Measurements from ENCODE around the gene MDGA2.

MDGA2 gene

DNA sequence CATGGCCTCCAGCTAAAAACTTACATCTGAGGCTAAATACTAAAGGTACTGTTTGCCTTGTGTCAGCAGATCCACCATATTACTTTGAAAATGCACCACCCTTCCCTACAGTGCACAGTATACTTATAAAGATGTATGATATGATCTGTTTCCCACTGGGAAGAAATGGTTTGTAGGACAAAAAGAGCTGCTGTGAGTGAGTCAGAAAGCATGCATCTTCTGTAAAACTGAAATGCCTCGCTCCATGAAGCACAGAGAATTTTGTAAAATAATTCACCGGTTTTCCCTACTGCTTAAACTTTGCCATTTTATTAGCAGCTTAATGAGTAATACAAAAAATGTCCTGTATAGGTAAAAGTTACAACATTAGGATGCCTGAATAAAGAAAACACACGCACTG is 68.8 kb downstream of the MDGA2 start:
- DNase-seq, result no peak

DNA sequence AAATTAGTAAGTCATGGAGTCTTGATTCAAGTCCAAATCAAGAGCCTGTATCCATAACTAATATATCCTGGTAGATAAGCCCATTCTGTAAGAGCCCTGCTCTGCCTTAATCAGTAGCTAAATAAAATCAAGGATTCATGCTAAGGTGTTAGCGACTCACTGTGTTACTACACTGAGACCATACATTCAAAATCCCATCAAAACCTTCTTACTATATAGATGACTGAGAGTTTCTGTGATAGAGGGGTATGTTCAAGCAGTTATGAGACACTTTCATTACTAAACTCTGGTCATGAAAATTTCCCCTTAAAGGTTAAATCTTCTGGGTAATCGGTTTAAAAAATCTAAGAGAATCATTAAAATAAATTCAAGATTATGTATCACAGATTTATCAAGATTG is 78.5 kb downstream of the MDGA2 start:
- no peak for DNase-seq

- no peak for DNase-seq
Observed at GRCh38 chr14:47596232-47596631, 79.2 kb downstream of the MDGA2 start.

- DNase-seq, result no peak
Observed at GRCh38 chr14:47595552-47595951, 79.9 kb downstream of the MDGA2 start.

DNA sequence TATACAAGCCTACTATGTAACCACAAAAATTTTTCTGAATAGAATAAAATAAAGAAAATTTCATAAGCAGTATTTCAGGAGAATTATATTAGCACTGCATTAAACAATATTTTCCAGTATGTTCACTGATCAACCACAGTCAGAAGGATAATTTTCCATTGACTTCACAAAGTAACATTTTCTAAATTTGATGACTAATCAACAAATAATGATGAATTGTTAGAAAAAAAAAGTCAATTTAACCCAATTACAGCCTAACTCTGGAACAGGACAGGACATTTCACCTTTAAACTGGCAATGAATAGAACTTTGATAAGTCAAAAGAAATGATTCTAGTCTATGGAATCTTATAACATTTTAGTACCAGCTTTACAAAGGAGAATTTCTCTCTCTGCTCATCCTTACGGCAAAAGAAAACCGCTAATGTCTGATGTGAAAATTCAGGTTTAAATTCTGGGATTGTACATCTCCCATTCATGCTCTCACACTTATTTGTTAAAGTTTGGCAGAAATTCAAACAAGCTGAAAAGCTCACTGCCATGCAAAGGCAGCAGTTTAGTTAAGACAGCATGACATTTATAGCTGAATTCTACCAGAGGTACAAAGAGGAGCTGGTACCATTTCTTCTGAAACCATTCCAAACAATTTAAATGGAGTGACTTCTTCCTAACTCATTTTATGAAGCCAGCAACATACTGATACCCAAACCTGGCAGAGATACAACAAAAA is 84.5 kb downstream of the MDGA2 start:
- no peak for DNase-seq

DNA sequence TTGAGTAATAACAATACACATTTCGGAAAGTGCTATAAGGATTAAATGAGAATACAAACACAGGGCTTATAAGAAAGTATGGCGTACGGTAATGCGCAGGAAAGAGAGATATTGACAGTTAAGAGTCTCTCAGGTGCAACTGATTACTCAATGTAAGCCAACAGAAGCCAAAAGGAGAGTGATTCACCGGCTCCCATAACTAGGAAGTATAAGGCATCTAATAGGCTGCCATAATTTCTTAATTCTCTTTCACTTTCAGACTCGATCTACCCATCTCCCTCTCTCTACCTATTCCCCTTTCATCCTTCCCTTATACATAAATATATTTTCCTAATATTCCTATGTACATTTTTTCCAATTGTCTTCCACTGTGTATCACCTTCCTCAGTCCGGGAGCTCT is 90.0 kb downstream of the MDGA2 start:
- DNase-seq, result no peak

DNA sequence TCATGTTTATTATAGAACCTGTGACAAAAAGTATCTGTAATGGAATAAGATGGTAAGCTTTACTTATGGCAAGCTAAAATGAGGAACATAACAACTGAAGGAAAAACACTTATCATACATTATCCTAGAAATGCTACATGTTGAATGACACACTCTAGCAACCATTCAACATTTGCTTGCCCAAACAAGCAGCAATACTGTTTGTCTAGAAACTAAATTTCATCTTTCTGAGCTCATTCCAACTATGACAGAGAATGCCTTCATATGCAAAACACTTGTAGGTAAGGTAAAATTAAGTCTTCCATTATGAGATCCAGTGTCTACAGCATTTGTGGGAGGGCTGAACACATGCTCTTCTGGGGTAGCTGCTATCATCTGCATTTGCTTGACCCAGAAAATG is 108.1 kb downstream of the MDGA2 start:
- DNase-seq, result no peak

GRCh38 chr14:47557894-47558293 is 117.5 kb downstream of the MDGA2 start:
- no peak for DNase-seq

- no peak for DNase-seq
Observed at GRCh38 chr14:47555333-47555732, 120.1 kb downstream of the MDGA2 start.

- no peak for DNase-seq
Observed at GRCh38 chr14:47549886-47550285, 125.5 kb downstream of the MDGA2 start.

DNA sequence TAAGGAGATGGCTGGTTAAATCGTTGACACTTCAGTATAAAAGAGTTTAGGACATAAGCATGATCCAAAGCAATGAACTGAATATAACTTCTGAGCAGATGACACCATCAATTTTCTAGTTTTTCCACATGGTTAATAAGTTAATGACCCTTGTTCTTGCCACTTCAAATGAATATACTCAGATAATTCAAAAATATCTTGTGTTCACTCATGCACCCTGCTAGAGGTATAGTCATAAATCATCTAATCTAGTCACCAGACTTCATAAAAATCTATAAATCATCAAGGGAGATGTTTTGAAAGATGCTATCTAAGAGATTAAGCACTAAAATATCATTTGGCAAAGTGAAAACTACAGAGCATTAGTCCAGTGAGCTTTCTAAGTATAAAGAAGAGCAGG is 131.9 kb downstream of the MDGA2 start:
- DNase-seq, result no peak

- no peak for DNase-seq
Observed at GRCh38 chr14:47541662-47542061, 133.7 kb downstream of the MDGA2 start.

DNA sequence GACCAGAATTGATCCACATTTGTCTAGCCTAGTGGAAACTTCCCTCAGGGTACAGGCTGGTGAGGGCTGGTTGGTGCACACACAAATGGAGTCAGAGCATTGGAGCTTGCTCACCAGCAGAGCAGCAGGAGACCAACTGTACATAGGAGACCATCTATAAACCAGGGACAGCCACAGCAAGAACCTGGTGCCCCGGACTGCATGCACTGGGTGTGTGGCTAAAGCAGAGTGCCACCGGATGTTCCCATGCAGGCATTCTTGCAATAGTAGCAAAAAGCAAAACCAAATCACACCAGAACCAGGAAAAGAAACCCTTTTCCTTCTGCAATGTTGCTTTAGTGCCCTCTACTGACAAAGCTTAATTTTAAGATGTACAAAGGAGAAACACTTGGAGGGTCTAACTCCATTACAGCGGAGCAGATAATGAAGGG is 136.4 kb downstream of the MDGA2 start:
- DNase-seq, result no peak

GRCh38 chr14:47536341-47536740 is 139.1 kb downstream of the MDGA2 start:
- DNase-seq, result no peak

DNA sequence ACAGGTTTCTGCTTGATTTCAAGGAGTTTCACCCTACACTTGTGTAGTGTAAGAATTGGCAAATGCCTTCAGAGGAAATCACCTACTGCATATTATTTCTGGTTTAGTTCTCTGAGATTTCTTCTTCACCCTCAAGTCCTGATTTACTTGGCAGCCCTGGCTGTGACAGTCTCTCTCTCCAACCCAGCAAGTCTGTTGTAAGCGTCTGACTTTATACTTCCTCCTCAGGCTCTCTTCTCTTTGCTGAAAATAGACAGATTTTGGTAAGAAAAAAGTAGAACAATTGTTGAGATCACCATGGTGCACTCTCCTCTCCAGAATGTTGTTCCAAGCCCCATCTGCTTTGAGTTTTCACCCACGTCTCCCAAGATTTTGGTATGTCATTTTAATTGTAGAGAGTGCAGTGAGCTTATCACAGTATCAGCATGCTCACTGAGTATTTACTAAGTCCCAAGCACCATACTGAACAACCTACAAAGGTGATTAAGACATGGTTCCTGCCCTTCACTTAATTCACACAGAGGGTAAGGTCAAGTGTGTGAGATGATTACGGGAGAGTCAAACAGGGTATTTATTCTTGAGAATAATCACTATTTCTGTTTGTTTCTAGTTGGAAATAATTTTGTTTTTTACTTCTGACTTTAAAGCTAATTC is 148.7 kb downstream of the MDGA2 start:
- DNase-seq, result no peak

DNA sequence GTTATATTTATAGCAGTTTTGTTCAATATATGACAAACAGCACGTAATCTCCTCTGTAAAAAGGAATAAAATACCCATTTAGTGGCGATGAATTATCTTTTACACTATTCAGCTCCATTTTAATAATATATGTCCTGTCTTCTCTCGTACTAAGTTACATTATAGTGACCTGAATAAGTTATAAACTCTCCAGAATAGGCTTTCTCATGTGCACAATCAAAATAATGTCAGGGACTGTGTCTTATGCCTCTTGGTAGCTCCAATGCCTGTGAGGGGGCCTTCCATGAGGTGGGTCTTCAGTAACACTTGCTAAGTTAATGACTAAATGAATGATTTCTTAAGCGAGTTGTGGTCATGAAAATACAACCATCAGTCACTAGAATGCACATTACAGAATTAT is 150.9 kb downstream of the MDGA2 start:
- DNase-seq, result no peak

GRCh38 chr14:47520382-47520781 is 155.0 kb downstream of the MDGA2 start:
- DNase-seq, result no peak

GRCh38 chr14:47511829-47512228 is 163.6 kb downstream of the MDGA2 start:
- DNase-seq, result no peak

GRCh38 chr14:47509957-47510356 is 165.4 kb downstream of the MDGA2 start:
- DNase-seq, result no peak

DNA sequence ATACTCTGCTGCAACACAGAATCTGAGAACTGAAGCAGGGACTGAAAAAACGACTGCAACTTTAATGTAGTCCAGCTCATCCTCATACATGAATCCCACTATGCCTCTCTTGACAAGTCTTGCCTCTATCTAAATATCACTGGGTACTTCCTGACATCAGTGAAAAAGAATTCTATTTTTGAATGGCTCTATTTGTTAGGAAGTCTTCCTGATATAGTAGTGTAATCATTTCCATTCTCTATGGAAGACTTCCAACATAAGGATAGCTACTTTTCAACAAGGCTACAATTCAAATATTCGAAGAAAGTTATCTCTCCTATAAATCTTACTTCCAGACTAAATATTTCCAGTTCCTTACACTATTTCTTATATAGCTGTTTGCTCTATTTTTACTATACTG is 167.5 kb downstream of the MDGA2 start:
- no peak for DNase-seq

DNA sequence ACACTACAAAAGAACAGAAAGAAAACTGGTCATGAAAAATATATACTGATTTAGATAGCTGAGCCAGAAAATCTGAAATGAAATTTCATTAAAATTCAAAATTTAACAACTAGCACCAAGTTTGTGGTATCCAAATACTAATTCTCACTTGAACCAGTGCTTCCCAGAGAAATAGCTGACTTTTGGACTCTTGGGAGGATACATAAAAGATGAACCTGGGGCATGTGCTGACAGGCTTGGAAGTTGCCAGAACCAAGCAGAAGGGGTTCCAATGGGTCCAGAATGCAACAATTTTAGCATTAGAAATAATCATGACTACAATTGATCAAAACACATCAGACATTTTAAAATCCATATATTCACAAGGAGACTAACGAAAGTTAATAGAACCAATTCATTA is 175.0 kb downstream of the MDGA2 start:
- DNase-seq, result no peak

DNA sequence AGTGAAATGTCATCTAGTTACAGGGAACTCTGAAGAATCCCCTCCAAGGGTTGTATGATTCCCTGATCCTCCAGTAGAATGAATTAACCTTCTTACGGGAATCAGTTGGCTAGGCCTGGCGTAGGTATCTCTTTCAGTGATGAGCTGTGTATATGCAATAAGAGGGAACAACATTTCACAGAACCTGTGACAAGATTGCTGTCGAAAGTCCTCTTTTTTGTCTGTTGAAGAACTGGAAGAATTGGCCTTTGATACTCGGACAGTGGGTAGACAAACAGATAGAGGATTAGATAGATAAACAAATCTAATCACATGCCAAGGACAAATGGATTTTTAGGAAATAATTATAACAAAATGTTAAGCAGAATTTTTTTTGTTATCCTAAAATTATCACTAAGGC is 184.6 kb downstream of the MDGA2 start:
- DNase-seq, result no peak

DNA sequence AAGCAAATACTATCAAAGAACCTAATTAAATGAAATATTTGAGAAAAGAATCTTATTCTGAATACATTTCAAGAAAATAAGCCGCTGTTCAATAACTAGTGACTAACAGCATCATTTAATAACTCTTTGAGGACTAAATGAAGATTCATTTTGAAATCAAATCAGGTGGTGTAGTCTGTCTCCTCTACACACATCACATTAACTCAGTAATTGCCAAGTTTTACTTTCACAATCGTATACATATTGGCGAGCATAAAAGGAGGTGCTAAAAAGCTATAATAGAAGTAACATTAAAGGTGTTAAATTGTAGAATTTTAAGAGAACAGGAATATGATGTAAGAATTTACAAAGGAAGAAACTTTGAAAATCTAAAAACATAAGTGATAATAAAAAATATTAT is 185.1 kb downstream of the MDGA2 start:
- DNase-seq, result no peak

- no peak for DNase-seq
Observed at GRCh38 chr14:47485421-47485820, 190.0 kb downstream of the MDGA2 start.

- DNase-seq, result no peak
Observed at GRCh38 chr14:47483449-47483848, 192.0 kb downstream of the MDGA2 start.
